HEK293 (cell line): ENCODE results near the gene BPIFB4.

Experiments used
- CTCF ChIA-PET: fragments of 350-600 bp; formaldehyde crosslinking; extraction: SDS; loops from one replicate; lab custom pipeline; 2021; ENCODE audit warnings: antibody characterized with exemption; lab: Yijun Ruan, JAX
- POLR2A ChIA-PET: fragments of 300-600 bp; formaldehyde crosslinking; extraction: SDS; loops from one replicate; lab custom pipeline; 2020; ENCODE audit warnings: antibody characterized with exemption, inconsistent platforms; lab: Yijun Ruan, JAX
- H3K27ac ChIP-seq: fragments of 200-500 bp; sonication (Bioruptor generic); 2 replicates; pipeline ENCODE4 v1.5.1; 2014; ENCODE audit warnings: low read depth, low read length, control low read depth, inconsistent platforms; ENCODE audit errors: extremely low read depth
- H3K36me3 ChIP-seq, 2 experiments: fragments of 200-500 bp in 1 of 2; sonication (Bioruptor generic) in 1 of 2; 1 replicate in 1 of 2; 2 replicates in 1 of 2; pipeline ENCODE4 v1.5.1; 2014 to 2017; ENCODE audit warnings: inconsistent platforms in 2 of 2, low read length in 2 of 2; ENCODE audit not compliant: control insufficient read depth in 2 of 2, insufficient read depth in 1 of 2
- H3K4me1 ChIP-seq: fragments of 200-500 bp; sonication (Bioruptor generic); 2 replicates; pipeline ENCODE4 v1.5.1; 2014; ENCODE audit warnings: mild to moderate bottlenecking, low read length, inconsistent platforms; ENCODE audit not compliant: control insufficient read depth, insufficient read depth
- H3K4me3 ChIP-seq: 2 replicates; pipeline ENCODE4 v1.5.1; 2011; ENCODE audit warnings: low read depth, mild to moderate bottlenecking, control low read depth, low read length, moderate library complexity
- H3K9me3 ChIP-seq: fragments of 200-500 bp; sonication (Bioruptor generic); 2 replicates; pipeline ENCODE4 v1.5.1; 2014; ENCODE audit warnings: low read depth, low read length, inconsistent platforms; ENCODE audit not compliant: control insufficient read depth, insufficient read depth
- KLF17 ChIP-seq: fragments of 450-650 bp; formaldehyde crosslinking; IDR thresholded peaks from 2 replicates; pipeline ENCODE4 v1.5.1; 2016; ENCODE audit warnings: missing biosample characterization, missing genetic modification characterization
- MEIS1 ChIP-seq: sonication (generic); formaldehyde crosslinking; IDR thresholded peaks from 2 replicates; pipeline ENCODE4 v1.8.1; 2022; ENCODE audit warnings: missing genetic modification reagents, mild to moderate bottlenecking, borderline replicate concordance
- SCRT2 ChIP-seq: fragments of 450-650 bp; formaldehyde crosslinking; IDR thresholded peaks from 2 replicates; pipeline ENCODE4 v1.5.1; 2016; ENCODE audit warnings: missing biosample characterization, missing genetic modification characterization
- ZBTB1 ChIP-seq: fragments of 450-650 bp; formaldehyde crosslinking; IDR thresholded peaks from 2 replicates; pipeline ENCODE4 v1.5.1; 2016; ENCODE audit warnings: missing biosample characterization, missing genetic modification characterization
- ZBTB20 ChIP-seq: fragments of 450-650 bp; formaldehyde crosslinking; IDR thresholded peaks from 2 replicates; pipeline ENCODE4 v1.5.1; 2016; ENCODE audit warnings: missing biosample characterization, missing genetic modification characterization
- ZBTB26 ChIP-seq: fragments of 450-650 bp; formaldehyde crosslinking; optimal IDR thresholded peaks from 2 replicates; pipeline ENCODE3; 2016; ENCODE audit warnings: missing biosample characterization, mild to moderate bottlenecking, missing genetic modification characterization
- ZBTB8A ChIP-seq: fragments of 450-650 bp; formaldehyde crosslinking; IDR thresholded peaks from 2 replicates; pipeline ENCODE4 v1.5.1; 2016; ENCODE audit warnings: missing biosample characterization, missing genetic modification characterization
- ZFHX2 ChIP-seq: fragments of 450-650 bp; formaldehyde crosslinking; conservative IDR thresholded peaks from 2 replicates; pipeline ENCODE4 v1.5.1; 2016; ENCODE audit warnings: missing biosample characterization, missing genetic modification characterization
- ZFP3 ChIP-seq: fragments of 450-650 bp; formaldehyde crosslinking; IDR thresholded peaks from 2 replicates; pipeline ENCODE4 v1.5.1; 2016; ENCODE audit warnings: low read depth, missing biosample characterization, missing genetic modification characterization
- ZIC2 ChIP-seq: fragments of 450-650 bp; formaldehyde crosslinking; IDR thresholded peaks from 2 replicates; pipeline ENCODE4 v1.5.1; 2016; ENCODE audit warnings: missing biosample characterization, missing genetic modification characterization
- ZNF214 ChIP-seq: fragments of 450-650 bp; formaldehyde crosslinking; IDR thresholded peaks from 2 replicates; pipeline ENCODE4 v1.5.1; 2017; ENCODE audit warnings: missing biosample characterization, mild to moderate bottlenecking, missing genetic modification characterization, borderline replicate concordance
- ZNF426 ChIP-seq: fragments of 450-650 bp; formaldehyde crosslinking; IDR thresholded peaks from 2 replicates; pipeline ENCODE4 v1.5.1; 2017; ENCODE audit warnings: missing biosample characterization, missing genetic modification characterization, mild to moderate bottlenecking, inconsistent platforms, moderate library complexity
- ZNF433 ChIP-seq: fragments of 450-650 bp; formaldehyde crosslinking; IDR thresholded peaks from 2 replicates; pipeline ENCODE4 v1.5.1; 2016; ENCODE audit warnings: missing biosample characterization, missing genetic modification characterization, low read depth
- ZNF624 ChIP-seq: fragments of 450-650 bp; formaldehyde crosslinking; IDR thresholded peaks from 2 replicates; pipeline ENCODE4 v1.5.1; 2017; ENCODE audit warnings: missing biosample characterization, missing genetic modification characterization
- ZNF791 ChIP-seq: fragments of 450-650 bp; formaldehyde crosslinking; IDR thresholded peaks from 2 replicates; pipeline ENCODE4 v1.5.1; 2016; ENCODE audit warnings: missing biosample characterization, missing genetic modification characterization
- ZSCAN23 ChIP-seq: fragments of 450-650 bp; formaldehyde crosslinking; IDR thresholded peaks from 2 replicates; pipeline ENCODE4 v1.5.1; 2016; ENCODE audit warnings: missing biosample characterization, missing genetic modification characterization
- ZSCAN30 ChIP-seq: fragments of 450-650 bp; IDR thresholded peaks from 2 replicates; pipeline ENCODE4 v1.5.1; 2018; ENCODE audit warnings: missing biosample characterization, mild to moderate bottlenecking, missing genetic modification characterization, moderate library complexity
- TF ChIP-seq, protein P1 (sequence below): fragments of 450-650 bp; formaldehyde crosslinking; IDR thresholded peaks from 2 replicates; pipeline ENCODE4 v1.5.1; 2017; ENCODE audit warnings: missing biosample characterization, missing genetic modification characterization
- TF ChIP-seq, protein P2 (sequence below): fragments of 450-650 bp; formaldehyde crosslinking; IDR thresholded peaks from 2 replicates; pipeline ENCODE4 v1.5.1; 2016; ENCODE audit warnings: missing biosample characterization, missing genetic modification characterization, borderline replicate concordance
- TF ChIP-seq, protein P3 (sequence below): fragments of 450-650 bp; formaldehyde crosslinking; IDR thresholded peaks from 2 replicates; pipeline ENCODE4 v1.5.1; 2016; ENCODE audit warnings: missing biosample characterization, missing genetic modification characterization, low read depth
- TF ChIP-seq, protein P4 (sequence below): fragments of 450-650 bp; formaldehyde crosslinking; IDR thresholded peaks from 2 replicates; pipeline ENCODE4 v1.5.1; 2016; ENCODE audit warnings: missing biosample characterization, missing genetic modification characterization
- TF ChIP-seq, protein P5 (sequence below): fragments of 450-650 bp; formaldehyde crosslinking; conservative IDR thresholded peaks from 2 replicates; pipeline ENCODE4 v1.5.1; 2016; ENCODE audit warnings: low read depth, missing biosample characterization, missing genetic modification characterization

The BPIFB4 gene

DNA sequence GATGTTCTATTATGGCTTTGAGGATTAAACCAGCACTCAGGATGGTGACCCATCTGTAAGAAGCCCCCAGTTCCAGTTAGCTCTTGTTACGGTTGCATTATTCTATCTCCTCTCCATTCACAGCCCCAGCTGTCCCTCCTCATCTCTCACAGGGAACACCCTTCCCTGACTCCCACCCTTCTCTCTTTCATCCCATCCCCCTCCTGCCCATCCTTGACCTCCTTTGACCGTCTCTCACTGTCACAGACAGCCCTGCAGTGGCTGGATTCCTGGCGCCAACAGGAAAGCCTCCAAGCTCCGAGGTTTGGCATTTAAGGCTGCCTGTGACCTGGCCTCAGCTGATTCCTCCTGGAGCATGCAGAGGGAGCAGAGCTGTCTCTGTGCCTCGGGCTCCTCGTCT is 4.2 kb upstream of the BPIFB4 start (continued):
- TF ChIP-seq ZFHX2, result no peak
- TF ChIP-seq ZSCAN23, result no peak
- TF ChIP-seq ZNF433 (tag by site-specific recombination), result no peak
- no peak for TF ChIP-seq MEIS1
- TF ChIP-seq, protein P1, sequence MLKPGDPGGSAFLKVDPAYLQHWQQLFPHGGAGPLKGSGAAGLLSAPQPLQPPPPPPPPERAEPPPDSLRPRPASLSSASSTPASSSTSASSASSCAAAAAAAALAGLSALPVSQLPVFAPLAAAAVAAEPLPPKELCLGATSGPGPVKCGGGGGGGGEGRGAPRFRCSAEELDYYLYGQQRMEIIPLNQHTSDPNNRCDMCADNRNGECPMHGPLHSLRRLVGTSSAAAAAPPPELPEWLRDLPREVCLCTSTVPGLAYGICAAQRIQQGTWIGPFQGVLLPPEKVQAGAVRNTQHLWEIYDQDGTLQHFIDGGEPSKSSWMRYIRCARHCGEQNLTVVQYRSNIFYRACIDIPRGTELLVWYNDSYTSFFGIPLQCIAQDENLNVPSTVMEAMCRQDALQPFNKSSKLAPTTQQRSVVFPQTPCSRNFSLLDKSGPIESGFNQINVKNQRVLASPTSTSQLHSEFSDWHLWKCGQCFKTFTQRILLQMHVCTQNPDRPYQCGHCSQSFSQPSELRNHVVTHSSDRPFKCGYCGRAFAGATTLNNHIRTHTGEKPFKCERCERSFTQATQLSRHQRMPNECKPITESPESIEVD (tag by site-specific recombination), result no peak
- TF ChIP-seq, protein P2, sequence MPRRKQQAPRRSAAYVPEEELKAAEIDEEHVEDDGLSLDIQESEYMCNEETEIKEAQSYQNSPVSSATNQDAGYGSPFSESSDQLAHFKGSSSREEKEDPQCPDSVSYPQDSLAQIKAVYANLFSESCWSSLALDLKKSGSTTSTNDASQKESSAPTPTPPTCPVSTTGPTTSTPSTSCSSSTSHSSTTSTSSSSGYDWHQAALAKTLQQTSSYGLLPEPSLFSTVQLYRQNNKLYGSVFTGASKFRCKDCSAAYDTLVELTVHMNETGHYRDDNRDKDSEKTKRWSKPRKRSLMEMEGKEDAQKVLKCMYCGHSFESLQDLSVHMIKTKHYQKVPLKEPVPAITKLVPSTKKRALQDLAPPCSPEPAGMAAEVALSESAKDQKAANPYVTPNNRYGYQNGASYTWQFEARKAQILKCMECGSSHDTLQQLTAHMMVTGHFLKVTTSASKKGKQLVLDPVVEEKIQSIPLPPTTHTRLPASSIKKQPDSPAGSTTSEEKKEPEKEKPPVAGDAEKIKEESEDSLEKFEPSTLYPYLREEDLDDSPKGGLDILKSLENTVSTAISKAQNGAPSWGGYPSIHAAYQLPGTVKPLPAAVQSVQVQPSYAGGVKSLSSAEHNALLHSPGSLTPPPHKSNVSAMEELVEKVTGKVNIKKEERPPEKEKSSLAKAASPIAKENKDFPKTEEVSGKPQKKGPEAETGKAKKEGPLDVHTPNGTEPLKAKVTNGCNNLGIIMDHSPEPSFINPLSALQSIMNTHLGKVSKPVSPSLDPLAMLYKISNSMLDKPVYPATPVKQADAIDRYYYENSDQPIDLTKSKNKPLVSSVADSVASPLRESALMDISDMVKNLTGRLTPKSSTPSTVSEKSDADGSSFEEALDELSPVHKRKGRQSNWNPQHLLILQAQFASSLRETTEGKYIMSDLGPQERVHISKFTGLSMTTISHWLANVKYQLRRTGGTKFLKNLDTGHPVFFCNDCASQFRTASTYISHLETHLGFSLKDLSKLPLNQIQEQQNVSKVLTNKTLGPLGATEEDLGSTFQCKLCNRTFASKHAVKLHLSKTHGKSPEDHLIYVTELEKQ, result no peak

- ChIA-PET CTCF (interaction anchor here (0.5 to 1.4 kb wide), 12 partner anchors 16 to 290 kb away, joined by 3 to 5 read pairs (median 4); no protein-coding TSS in a partner anchor), POLR2A (no interaction called here)
- Histone ChIP-seq H3K36me3 (no peaks in the 10 kb centered on the region), H3K27ac (no peak overlapping the region), H3K9me3 (no peaks in the 10 kb centered on the region), H3K4me3 (no peak overlapping the region), H3K4me1 (no peaks in the 10 kb centered on the region)
- TF ChIP-seq ZNF624 (tag by site-specific recombination), result no peak
- TF ChIP-seq ZNF214 (tag by site-specific recombination), result no peak
- no peak for TF ChIP-seq ZBTB8A
- TF ChIP-seq, protein P3, sequence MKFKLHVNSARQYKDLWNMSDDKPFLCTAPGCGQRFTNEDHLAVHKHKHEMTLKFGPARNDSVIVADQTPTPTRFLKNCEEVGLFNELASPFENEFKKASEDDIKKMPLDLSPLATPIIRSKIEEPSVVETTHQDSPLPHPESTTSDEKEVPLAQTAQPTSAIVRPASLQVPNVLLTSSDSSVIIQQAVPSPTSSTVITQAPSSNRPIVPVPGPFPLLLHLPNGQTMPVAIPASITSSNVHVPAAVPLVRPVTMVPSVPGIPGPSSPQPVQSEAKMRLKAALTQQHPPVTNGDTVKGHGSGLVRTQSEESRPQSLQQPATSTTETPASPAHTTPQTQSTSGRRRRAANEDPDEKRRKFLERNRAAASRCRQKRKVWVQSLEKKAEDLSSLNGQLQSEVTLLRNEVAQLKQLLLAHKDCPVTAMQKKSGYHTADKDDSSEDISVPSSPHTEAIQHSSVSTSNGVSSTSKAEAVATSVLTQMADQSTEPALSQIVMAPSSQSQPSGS (tag by site-specific recombination), result no peak
- TF ChIP-seq, protein P4, sequence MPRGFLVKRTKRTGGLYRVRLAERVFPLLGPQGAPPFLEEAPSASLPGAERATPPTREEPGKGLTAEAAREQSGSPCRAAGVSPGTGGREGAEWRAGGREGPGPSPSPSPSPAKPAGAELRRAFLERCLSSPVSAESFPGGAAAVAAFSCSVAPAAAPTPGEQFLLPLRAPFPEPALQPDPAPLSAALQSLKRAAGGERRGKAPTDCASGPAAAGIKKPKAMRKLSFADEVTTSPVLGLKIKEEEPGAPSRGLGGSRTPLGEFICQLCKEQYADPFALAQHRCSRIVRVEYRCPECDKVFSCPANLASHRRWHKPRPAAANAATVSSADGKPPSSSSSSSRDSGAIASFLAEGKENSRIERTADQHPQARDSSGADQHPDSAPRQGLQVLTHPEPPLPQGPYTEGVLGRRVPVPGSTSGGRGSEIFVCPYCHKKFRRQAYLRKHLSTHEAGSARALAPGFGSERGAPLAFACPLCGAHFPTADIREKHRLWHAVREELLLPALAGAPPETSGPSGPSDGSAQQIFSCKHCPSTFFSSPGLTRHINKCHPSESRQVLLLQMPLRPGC (tag by site-specific recombination), result no peak
- no peak for TF ChIP-seq ZNF426 (tag by site-specific recombination)
- no peak for TF ChIP-seq ZNF791 (tag by site-specific recombination)
- TF ChIP-seq ZBTB1 (tag by site-specific recombination), result no peak
- TF ChIP-seq, protein P5, sequence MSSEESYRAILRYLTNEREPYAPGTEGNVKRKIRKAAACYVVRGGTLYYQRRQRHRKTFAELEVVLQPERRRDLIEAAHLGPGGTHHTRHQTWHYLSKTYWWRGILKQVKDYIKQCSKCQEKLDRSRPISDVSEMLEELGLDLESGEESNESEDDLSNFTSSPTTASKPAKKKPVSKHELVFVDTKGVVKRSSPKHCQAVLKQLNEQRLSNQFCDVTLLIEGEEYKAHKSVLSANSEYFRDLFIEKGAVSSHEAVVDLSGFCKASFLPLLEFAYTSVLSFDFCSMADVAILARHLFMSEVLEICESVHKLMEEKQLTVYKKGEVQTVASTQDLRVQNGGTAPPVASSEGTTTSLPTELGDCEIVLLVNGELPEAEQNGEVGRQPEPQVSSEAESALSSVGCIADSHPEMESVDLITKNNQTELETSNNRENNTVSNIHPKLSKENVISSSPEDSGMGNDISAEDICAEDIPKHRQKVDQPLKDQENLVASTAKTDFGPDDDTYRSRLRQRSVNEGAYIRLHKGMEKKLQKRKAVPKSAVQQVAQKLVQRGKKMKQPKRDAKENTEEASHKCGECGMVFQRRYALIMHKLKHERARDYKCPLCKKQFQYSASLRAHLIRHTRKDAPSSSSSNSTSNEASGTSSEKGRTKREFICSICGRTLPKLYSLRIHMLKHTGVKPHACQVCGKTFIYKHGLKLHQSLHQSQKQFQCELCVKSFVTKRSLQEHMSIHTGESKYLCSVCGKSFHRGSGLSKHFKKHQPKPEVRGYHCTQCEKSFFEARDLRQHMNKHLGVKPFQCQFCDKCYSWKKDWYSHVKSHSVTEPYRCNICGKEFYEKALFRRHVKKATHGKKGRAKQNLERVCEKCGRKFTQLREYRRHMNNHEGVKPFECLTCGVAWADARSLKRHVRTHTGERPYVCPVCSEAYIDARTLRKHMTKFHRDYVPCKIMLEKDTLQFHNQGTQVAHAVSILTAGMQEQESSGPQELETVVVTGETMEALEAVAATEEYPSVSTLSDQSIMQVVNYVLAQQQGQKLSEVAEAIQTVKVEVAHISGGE (tag by site-specific recombination), result no peak
- TF ChIP-seq SCRT2 (tag by site-specific recombination), result no peak
- no peak for TF ChIP-seq ZBTB26
- TF ChIP-seq ZIC2, result 0 out of 2 replicates have a peak, but pooled peaks have one; percentile 26
- no peak for TF ChIP-seq KLF17
- TF ChIP-seq ZSCAN30 (tag by site-specific recombination), result no peak
- TF ChIP-seq ZBTB20 (tag by site-specific recombination), result 0 out of 2 replicates have a peak, but pooled peaks have one; percentile 36
- no peak for TF ChIP-seq ZFP3 (tag by site-specific recombination)
These were observed 2.6 kb upstream of the BPIFB4 start for GRCh38 chr20:33076662-33077372.
